Subcutaneous abdominal adipose tissue (tissue), 5 donors: ENCODE data around the gene IPO13.

Source experiments
- H3K27ac ChIP-seq: one replicate; pipeline ENCODE4 v1.7.0; 2013; ENCODE audit warnings: low read depth, mild to moderate bottlenecking, inconsistent platforms, low read length, moderate library complexity
- H3K27me3 ChIP-seq, 5 donors: one replicate each; pipeline ENCODE4 v1.7.0; 2013; ENCODE audit warnings: low read length in 5 of 5, inconsistent platforms in 1 of 5; ENCODE audit not compliant: control insufficient read depth in 5 of 5, insufficient read depth in 4 of 5
- H3K36me3 ChIP-seq, 5 donors: one replicate each; pipeline ENCODE4 v1.7.0; 2013; ENCODE audit warnings: low read length in 5 of 5; ENCODE audit not compliant: control insufficient read depth in 5 of 5, insufficient read depth in 5 of 5
- H3K4me1 ChIP-seq, 5 donors: one replicate each; pipeline ENCODE4 v1.7.0; 2013; ENCODE audit warnings: low read length in 5 of 5, mild to moderate bottlenecking in 3 of 5, moderate library complexity in 1 of 5; ENCODE audit not compliant: control insufficient read depth in 5 of 5, insufficient read depth in 5 of 5
- H3K4me3 ChIP-seq, 5 donors: one replicate each; pipeline ENCODE4 v1.7.0; 2013; ENCODE audit warnings: low read length in 5 of 5, low read depth in 1 of 5
- H3K9ac ChIP-seq, 5 donors: one replicate each; pipeline ENCODE4 v1.7.0; 2013; ENCODE audit warnings: low read length in 5 of 5, mild to moderate bottlenecking in 4 of 5, moderate library complexity in 3 of 5
- H3K9me3 ChIP-seq, 5 donors: one replicate each; pipeline ENCODE4 v1.7.0; 2013; ENCODE audit warnings: low read length in 5 of 5; ENCODE audit not compliant: control insufficient read depth in 5 of 5
- donor health status: healthy.
- donor health status: healthy.
- donor health status: healthy.
- donor health status: healthy.
- donor health status: healthy.

The IPO13 gene

GRCh38 chr1:43978551-43979260 is 32.0 kb downstream of the IPO13 start, which contains the start of gene B4GALT2:
Gene B4GALT2 (plus strand): TSS chr1:43979210. CDS start chr1:43981161, 1,951 bp downstream.
- H3K27me3 ChIP-seq: no peaks in the 10 kb centered on the region
- peaks cover 4 to 32% (median 26%) of the 10 kb centered on the region in 5 donors for H3K36me3 ChIP-seq
- H3K4me3 ChIP-seq: peak within 1 kb of the TSS; percentile 64 to 71 (median 67)
- H3K27ac ChIP-seq: peak within 1 kb of the TSS; percentile 29
- peaks cover 13 to 57% (median 55%) of the 10 kb centered on the region in 5 donors for H3K4me1 ChIP-seq
- H3K9ac ChIP-seq: peak within 1 kb of the TSS in 4 of 5 donors; percentile 43 to 82 (median 53)
- H3K9me3 ChIP-seq: no peaks in the 10 kb centered on the region

GRCh38 chr1:43979261-43979527 is 32.4 kb downstream of the IPO13 start:
- Histone ChIP-seq H3K27ac (no peak overlapping the region), H3K36me3 (peaks cover 4 to 32% (median 26%) of the 10 kb centered on the region in 5 donors), H3K4me3 (peak overlapping the region in 4 of 5 donors; percentile 53 to 63 (median 60)), H3K9me3 (no peaks in the 10 kb centered on the region), H3K4me1 (peaks cover 11 to 53% (median 50%) of the 10 kb centered on the region in 5 donors), H3K9ac (peak overlapping the region in 1 of 5 donors; percentile 43), H3K27me3 (no peaks in the 10 kb centered on the region)

- Histone ChIP-seq H3K9ac (peak overlapping the region in 4 of 5 donors; percentile 43 to 65 (median 48)), H3K4me3 (peak overlapping the region; percentile 53 to 71 (median 61)), H3K27ac (peak overlapping the region; percentile 29), H3K9me3 (no peaks in the 10 kb centered on the region), H3K4me1 (peaks cover 11 to 49% (median 46%) of the 10 kb centered on the region in 5 donors), H3K27me3 (no peaks in the 10 kb centered on the region), H3K36me3 (peaks cover 4 to 36% (median 27%) of the 10 kb centered on the region in 5 donors)
Measured at GRCh38 chr1:43979528-43980254, 32.9 kb downstream of the IPO13 start.

- Histone ChIP-seq H3K4me1 (peaks cover 11 to 45% (median 42%) of the 10 kb centered on the region in 5 donors), H3K4me3 (peak overlapping the region; percentile 53 to 71 (median 61)), H3K9ac (peak overlapping the region in 4 of 5 donors; percentile 43 to 65 (median 48)), H3K9me3 (no peaks in the 10 kb centered on the region), H3K36me3 (peaks cover 4 to 41% (median 31%) of the 10 kb centered on the region in 5 donors), H3K27ac (peak overlapping the region; percentile 29), H3K27me3 (no peaks in the 10 kb centered on the region)
Measured at GRCh38 chr1:43980255-43981134, 33.7 kb downstream of the IPO13 start.

- H3K9me3 ChIP-seq: no peaks in the 10 kb centered on the region
- H3K4me1 ChIP-seq: peaks cover 9 to 39% (median 36%) of the 10 kb centered on the region in 5 donors
- no peak overlapping the region for H3K27ac ChIP-seq
Measured at GRCh38 chr1:43981135-43981491, 34.4 kb downstream of the IPO13 start.

GRCh38 chr1:43981636-43982035 is 34.9 kb downstream of the IPO13 start:
- no peak overlapping the region for H3K9ac ChIP-seq
- no peak overlapping the region for H3K27ac ChIP-seq
- no peaks in the 10 kb centered on the region for H3K9me3 ChIP-seq
- H3K27me3 ChIP-seq: no peaks in the 10 kb centered on the region
- peaks cover 4 to 42% (median 32%) of the 10 kb centered on the region in 5 donors for H3K36me3 ChIP-seq
- H3K4me1 ChIP-seq: peaks cover 9 to 33% (median 31%) of the 10 kb centered on the region in 5 donors
- H3K4me3 ChIP-seq: no peak overlapping the region

More at GRCh38 chr1:43981135-43981491, 34.4 kb downstream of the IPO13 start:
- H3K27me3 ChIP-seq: no peaks in the 10 kb centered on the region
- H3K4me3 ChIP-seq: no peak overlapping the region
- peaks cover 4 to 42% (median 37%) of the 10 kb centered on the region in 5 donors for H3K36me3 ChIP-seq
- no peak overlapping the region for H3K9ac ChIP-seq

GRCh38 chr1:43982241-43982640 is 35.5 kb downstream of the IPO13 start:
- peaks cover 9 to 28% (median 26%) of the 10 kb centered on the region in 5 donors for H3K4me1 ChIP-seq
- H3K4me3 ChIP-seq: no peak overlapping the region
- no peak overlapping the region for H3K9ac ChIP-seq
- no peaks in the 10 kb centered on the region for H3K9me3 ChIP-seq
- H3K27me3 ChIP-seq: no peaks in the 10 kb centered on the region
- H3K27ac ChIP-seq: no peak overlapping the region
- peaks cover 3 to 35% (median 26%) of the 10 kb centered on the region in 5 donors for H3K36me3 ChIP-seq

- Histone ChIP-seq H3K36me3 (peaks cover 0 to 31% (median 20%) of the 10 kb centered on the region in 5 donors), H3K9ac (no peak overlapping the region), H3K4me3 (no peak overlapping the region), H3K27me3 (no peaks in the 10 kb centered on the region), H3K9me3 (no peaks in the 10 kb centered on the region), H3K4me1 (peaks cover 9 to 26% (median 22%) of the 10 kb centered on the region in 5 donors), H3K27ac (no peak overlapping the region)
Measured at GRCh38 chr1:43982808-43983207, 36.1 kb downstream of the IPO13 start.

GRCh38 chr1:43983253-43983899 is 36.6 kb downstream of the IPO13 start:
- Histone ChIP-seq H3K9ac (no peak overlapping the region), H3K4me1 (peaks cover 9 to 20% (median 16%) of the 10 kb centered on the region in 5 donors), H3K36me3 (peaks cover 0 to 26% (median 16%) of the 10 kb centered on the region in 5 donors), H3K9me3 (no peaks in the 10 kb centered on the region), H3K27me3 (no peaks in the 10 kb centered on the region), H3K27ac (no peak overlapping the region), H3K4me3 (no peak overlapping the region)
